ENCODE data around the gene TMEM248.
A peak's percentile ranks its signal among the peaks of the same experiment; 100 is the strongest.
"Not testable (repeated sequence)": the region's sequence is repeated elsewhere in the genome, so short reads cannot be mapped to it uniquely, and the experiment has no call there.

TMEM248 gene

GRCh38 chr7:66989552-66989951 is 68.5 kb downstream of the TMEM248 start:
- H3K4me2 ChIP-seq (ENCODE audit: low read length); H2AFZ ChIP-seq; H3K4me3 ChIP-seq (ENCODE audit: low read depth, low read length); H3K27me3 ChIP-seq (ENCODE audit: control insufficient read depth, insufficient read depth, low read length); H3K27ac ChIP-seq; H3K36me3 ChIP-seq (ENCODE audit: control insufficient read depth, insufficient read depth, low read length); H3K9me3 ChIP-seq (ENCODE audit: control insufficient read depth, low read length); H3K4me1 ChIP-seq; H3K9ac ChIP-seq; H3K79me2 ChIP-seq: not testable (repeated sequence)

GRCh38 chr7:66994051-66994450 is 73.0 kb downstream of the TMEM248 start:
- H3K27me3 ChIP-seq (ENCODE audit: control insufficient read depth, insufficient read depth, low read length); H3K4me1 ChIP-seq; H3K36me3 ChIP-seq (ENCODE audit: control insufficient read depth, insufficient read depth, low read length); H3K9me3 ChIP-seq (ENCODE audit: control insufficient read depth, low read length); H2AFZ ChIP-seq; H3K9ac ChIP-seq; H3K79me2 ChIP-seq: not testable (repeated sequence)
- peak overlapping the region; percentile 88 for H3K4me3 ChIP-seq (ENCODE audit: low read depth, low read length)
- H3K27ac ChIP-seq, result peak overlapping the region; percentile 100
- peak overlapping the region; percentile 76 for H3K4me2 ChIP-seq (ENCODE audit: low read length)

- not testable (repeated sequence) for H3K27me3 ChIP-seq (ENCODE audit: control insufficient read depth, insufficient read depth, low read length); H3K36me3 ChIP-seq (ENCODE audit: control insufficient read depth, insufficient read depth, low read length); H3K4me1 ChIP-seq; H3K9me3 ChIP-seq (ENCODE audit: control insufficient read depth, low read length); H3K79me2 ChIP-seq
- peak; percentile 53 for TF ChIP-seq CTCF (IDR thresholded peaks at IDR 0.05)
- Histone ChIP-seq H3K9ac (peak overlapping the region; percentile 100), H3K27ac (peak overlapping the region; percentile 100), H3K4me2 (ENCODE audit: low read length) (peak overlapping the region; percentile 76), H3K4me3 (ENCODE audit: low read depth, low read length) (peak overlapping the region; percentile 88), H2AFZ (peak overlapping the region; percentile 95)
These were observed 73.6 kb downstream of the TMEM248 start for GRCh38 chr7:66994691-66995049.

GRCh38 chr7:66995050-66995776 is 74.2 kb downstream of the TMEM248 start, which contains the start of gene SBDS:
SBDS (minus strand) TSS chr7:66995586; CDS start chr7:66995417, 169 bp downstream.
- H3K9me3 ChIP-seq (ENCODE audit: control insufficient read depth, low read length); H3K27me3 ChIP-seq (ENCODE audit: control insufficient read depth, insufficient read depth, low read length); H3K79me2 ChIP-seq; H3K36me3 ChIP-seq (ENCODE audit: control insufficient read depth, insufficient read depth, low read length); H3K4me1 ChIP-seq: not testable (repeated sequence)
- Histone ChIP-seq H2AFZ (peak within 1 kb of the TSS; percentile 95), H3K4me3 (ENCODE audit: low read depth, low read length) (peak within 1 kb of the TSS; percentile 88), H3K4me2 (ENCODE audit: low read length) (peak within 1 kb of the TSS; percentile 78), H3K9ac (peak within 1 kb of the TSS; percentile 100), H3K27ac (peak within 1 kb of the TSS; percentile 100)

GRCh38 chr7:66996444-66997191 is 75.6 kb downstream of the TMEM248 start, which contains the start of gene TYW1:
TYW1 (plus strand) TSS chr7:66996833; CDS start chr7:66996979, 146 bp downstream.
- not testable (repeated sequence) for H3K9me3 ChIP-seq (ENCODE audit: control insufficient read depth, low read length); H3K4me1 ChIP-seq
- H3K27ac ChIP-seq, result peak within 1 kb of the TSS; percentile 80

GRCh38 chr7:67000601-67001258 is 79.7 kb downstream of the TMEM248 start:
- not testable (repeated sequence) for H3K9ac ChIP-seq; H3K4me1 ChIP-seq; H3K79me2 ChIP-seq; H3K9me3 ChIP-seq (ENCODE audit: control insufficient read depth, low read length); H3K4me2 ChIP-seq (ENCODE audit: low read length); H3K27me3 ChIP-seq (ENCODE audit: control insufficient read depth, insufficient read depth, low read length); H3K4me3 ChIP-seq (ENCODE audit: low read depth, low read length); H3K27ac ChIP-seq; H2AFZ ChIP-seq; H3K36me3 ChIP-seq (ENCODE audit: control insufficient read depth, insufficient read depth, low read length)
- peak; percentile 47 for TF ChIP-seq CTCF (IDR thresholded peaks at IDR 0.05)

More at GRCh38 chr7:66996444-66997191, 75.6 kb downstream of the TMEM248 start, which contains the start of gene TYW1:
- not testable (repeated sequence) for H3K27me3 ChIP-seq (ENCODE audit: control insufficient read depth, insufficient read depth, low read length); H3K79me2 ChIP-seq; H3K36me3 ChIP-seq (ENCODE audit: control insufficient read depth, insufficient read depth, low read length)
- Histone ChIP-seq H3K9ac (peak within 1 kb of the TSS; percentile 31), H2AFZ (peak within 1 kb of the TSS; percentile 85), H3K4me2 (ENCODE audit: low read length) (peak within 1 kb of the TSS; percentile 78), H3K4me3 (ENCODE audit: low read depth, low read length) (peak within 1 kb of the TSS; percentile 66)

GRCh38 chr7:67004145-67004544 is 83.1 kb downstream of the TMEM248 start:
- H3K9me3 ChIP-seq (ENCODE audit: control insufficient read depth, low read length); H3K27me3 ChIP-seq (ENCODE audit: control insufficient read depth, insufficient read depth, low read length); H2AFZ ChIP-seq; H3K27ac ChIP-seq; H3K4me3 ChIP-seq (ENCODE audit: low read depth, low read length); H3K36me3 ChIP-seq (ENCODE audit: control insufficient read depth, insufficient read depth, low read length); H3K9ac ChIP-seq; H3K4me1 ChIP-seq; H3K4me2 ChIP-seq (ENCODE audit: low read length): not testable (repeated sequence)
- peaks cover 17% of the 10 kb centered on the region for H3K79me2 ChIP-seq
